Measurements from ENCODE around the gene EGFLAM.
"Not testable (repeated sequence)": the region's sequence is repeated elsewhere in the genome, so short reads cannot be mapped to it uniquely, and the experiment has no call there.

Gene EGFLAM

DNA sequence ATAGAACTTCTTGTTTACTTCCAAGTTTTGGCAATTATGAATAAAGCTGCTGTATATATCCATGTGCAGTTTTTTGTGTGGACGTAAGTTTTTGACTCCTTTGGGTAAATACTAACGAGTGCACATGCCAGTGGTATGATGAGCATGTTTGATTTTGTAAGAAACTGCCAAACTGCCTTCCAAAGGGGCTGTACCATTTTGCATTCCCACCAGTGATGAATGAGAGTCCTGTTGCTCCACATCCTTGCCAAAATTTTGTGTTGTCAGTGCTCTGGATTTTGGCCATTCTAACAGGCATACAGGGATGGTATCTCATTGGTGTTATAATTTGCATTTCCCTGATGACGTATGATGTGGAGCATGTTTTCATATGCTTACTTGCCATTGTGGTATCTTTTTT, 73.5 kb downstream of the EGFLAM start:
- DNase-seq, result no peak

GRCh38 chr5:38333181-38333580, 74.8 kb downstream of the EGFLAM start:
- DNase-seq, result not testable (repeated sequence)

DNA sequence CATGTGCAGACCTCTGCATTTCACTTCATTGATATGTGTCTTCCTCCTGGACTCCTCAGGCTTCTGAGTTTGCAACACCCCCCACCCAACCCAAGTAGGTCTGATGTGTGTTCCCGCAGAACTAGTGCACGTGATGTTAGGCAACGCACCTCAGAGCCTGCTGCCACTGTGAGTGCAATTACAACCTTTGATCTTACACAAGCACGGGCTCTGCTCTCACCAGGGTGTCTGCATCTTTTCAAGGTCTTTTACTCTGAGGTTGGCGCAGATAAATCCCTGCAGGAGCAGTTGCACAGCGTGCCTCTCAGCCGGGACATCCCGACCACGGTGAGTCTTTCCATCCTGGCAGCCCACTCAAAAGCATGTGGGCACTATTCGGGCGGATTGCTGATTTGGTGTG, 80.1 kb downstream of the EGFLAM start:
- no peak for DNase-seq

GRCh38 chr5:38339446-38339845, 81.1 kb downstream of the EGFLAM start:
- no peak for DNase-seq

DNA sequence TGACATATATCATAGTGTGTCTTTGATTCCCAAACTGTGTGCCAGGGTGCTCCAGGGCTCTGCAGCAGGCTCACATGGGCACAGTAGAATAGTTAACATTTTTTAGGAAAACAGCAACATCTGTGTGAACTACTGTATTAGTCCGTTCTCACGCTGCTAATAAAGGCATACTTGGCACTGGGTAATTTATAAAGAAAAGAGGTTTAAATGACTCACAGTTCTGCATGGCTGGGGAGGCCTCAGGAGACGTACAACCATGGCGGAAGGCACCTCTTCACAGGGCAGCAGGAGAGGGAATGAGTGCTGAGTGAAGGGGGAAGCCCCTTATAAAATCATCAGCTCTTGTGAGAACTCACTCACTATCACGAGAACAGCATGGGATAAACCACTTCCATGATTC, 82.7 kb downstream of the EGFLAM start:
- DNase-seq, result no peak

GRCh38 chr5:38341641-38342040, 83.3 kb downstream of the EGFLAM start:
- DNase-seq, result no peak

DNA sequence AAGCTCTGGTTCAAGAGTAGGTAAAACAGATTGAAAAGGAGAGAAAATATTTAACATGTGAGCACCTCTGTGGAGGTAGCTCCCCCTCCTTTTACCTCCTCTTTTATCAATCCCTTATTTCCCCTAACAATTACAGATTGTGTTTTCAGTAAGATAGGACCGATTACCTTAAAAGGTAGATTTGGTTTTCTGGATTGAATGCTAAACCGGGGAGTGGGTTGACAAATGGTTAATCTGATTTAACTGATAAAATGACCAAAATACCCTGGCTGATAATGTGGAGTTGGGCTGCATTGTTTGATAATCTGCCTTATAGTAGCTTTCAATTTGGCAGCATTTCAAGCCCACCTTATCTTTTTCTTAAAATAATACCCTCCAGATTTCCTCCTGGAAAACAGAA, 83.9 kb downstream of the EGFLAM start:
- no peak for DNase-seq

DNA sequence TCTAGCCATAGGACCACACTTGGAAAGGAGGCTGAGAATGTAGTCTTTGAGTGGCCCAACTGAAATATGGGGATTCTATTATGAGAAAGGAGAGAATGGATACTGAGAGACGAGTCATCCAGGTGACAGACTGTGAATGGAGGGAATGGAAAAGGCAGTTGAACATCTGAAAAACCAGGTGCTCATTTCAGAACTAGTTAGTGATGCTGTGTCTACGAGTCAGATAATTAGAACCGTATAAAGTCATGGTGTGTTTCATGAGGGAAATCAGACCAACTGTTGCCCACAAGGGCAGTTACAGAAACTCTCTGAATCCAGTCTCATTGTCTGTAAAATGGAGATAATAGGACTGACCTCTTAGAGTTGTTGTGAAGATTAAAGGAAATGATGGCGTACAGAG, 86.5 kb downstream of the EGFLAM start:
- no peak for DNase-seq

GRCh38 chr5:38346593-38346992, 88.2 kb downstream of the EGFLAM start:
- DNase-seq, result no peak

DNA sequence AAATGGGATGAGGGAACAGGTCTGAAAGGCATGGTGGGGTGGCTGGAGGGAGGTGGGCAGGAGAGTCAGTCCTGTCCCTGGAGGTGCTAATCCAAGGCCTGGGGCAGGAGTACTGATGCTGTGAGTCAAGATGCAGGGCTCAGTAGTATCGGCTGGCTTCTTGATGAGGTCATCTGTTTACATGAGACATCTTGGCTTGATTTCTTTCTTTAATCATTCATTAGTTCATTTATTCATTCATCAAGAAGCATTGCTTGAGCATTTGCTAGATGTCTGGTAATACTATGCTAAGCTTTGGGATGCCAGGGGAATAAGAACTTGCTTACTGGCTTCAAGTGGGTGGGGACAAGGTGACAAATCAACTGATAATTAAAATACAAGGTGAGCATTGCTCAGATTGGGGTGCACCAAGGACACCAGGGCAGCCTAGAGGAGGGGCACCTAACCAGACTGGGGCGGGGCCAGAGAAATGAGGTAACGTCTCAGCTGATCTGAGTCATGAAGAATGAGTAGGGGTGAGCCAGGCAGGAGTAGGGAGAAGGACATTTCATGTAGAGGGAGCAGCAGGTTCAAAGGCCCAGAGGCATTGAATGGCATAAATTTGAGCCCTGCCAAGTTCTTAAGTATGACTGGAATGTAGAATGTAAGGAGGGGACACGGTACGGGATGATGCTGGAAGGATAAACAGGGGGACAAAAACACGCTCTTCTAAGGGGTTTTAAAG, 88.8 kb downstream of the EGFLAM start:
- no peak for DNase-seq

- DNase-seq, result no peak
Measured at GRCh38 chr5:38347896-38348295, 89.5 kb downstream of the EGFLAM start.

DNA sequence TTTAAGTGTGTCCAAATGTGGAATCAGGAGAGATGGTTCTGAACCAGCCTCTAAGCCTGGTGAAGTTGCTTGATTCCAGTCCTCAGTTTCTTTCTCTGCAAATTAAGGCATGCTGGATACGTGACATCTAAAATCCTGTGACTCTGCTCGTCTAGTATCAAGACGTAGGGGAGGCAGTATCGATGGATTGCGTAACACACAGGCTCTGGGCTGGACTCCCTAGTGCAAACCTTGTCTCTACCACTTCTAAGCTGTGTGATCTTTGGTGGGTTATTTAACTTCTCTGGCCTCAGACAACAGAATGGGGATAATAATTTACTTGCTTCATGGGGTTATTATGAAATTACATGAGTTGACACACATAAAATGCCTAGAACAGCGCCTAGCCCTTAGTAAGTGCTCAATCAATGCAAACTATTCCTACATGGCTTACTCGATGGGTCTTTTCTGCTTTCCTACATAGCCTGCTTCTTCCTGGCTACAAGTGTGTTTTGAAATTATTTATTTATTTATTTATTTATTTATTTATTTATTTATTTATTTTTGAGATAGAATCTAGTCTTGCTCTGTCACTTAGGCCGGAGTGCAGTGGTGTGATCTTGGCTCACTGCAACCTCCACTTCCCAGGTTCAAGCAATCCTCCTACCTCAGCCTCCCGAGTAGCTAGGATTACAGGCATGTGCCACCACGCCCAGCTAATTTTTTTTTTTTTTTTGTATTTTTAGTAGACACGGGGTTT, 102.1 kb downstream of the EGFLAM start:
- DNase-seq, result no peak

DNA sequence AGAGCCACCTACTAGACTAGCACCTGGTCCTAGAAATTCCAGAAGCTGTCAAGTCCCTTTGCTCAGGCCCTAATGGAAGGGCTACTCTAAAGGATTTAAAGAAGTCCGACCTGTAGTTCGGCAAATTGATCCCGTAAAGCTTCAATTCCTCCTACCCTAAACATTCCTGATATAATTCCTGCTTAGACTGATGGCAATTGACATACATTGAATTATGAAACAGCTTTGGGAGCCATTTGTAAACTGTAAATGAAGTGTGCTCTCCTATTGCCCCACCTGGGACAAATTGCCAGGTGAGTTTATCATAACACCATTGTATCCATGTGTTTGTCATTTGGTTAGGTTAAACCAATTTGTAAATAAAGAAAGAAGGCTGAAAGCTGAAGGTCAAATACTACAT, 104.4 kb downstream of the EGFLAM start:
- no peak for DNase-seq

- no peak for DNase-seq
Measured at GRCh38 chr5:38364825-38365224, 106.5 kb downstream of the EGFLAM start.

DNA sequence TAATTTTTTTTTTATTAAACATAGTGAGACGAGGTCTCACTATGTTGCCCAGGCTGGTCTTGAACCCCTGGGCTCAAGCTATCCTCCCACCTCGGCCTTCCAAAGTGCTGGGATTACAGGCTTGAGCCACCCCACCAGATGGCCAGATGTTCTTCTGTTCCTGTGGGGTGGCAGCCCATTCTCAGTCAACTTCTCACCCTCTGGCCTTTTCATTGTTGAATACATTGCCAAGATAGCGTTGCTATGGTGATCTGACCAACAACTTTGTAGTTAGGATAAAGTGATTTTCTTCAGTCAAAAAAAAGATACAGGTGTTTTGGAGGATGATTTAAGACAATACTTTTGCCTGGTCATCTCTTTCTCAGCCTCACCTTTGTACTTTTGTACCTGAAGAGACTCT, 109.1 kb downstream of the EGFLAM start:
- no peak for DNase-seq

DNA sequence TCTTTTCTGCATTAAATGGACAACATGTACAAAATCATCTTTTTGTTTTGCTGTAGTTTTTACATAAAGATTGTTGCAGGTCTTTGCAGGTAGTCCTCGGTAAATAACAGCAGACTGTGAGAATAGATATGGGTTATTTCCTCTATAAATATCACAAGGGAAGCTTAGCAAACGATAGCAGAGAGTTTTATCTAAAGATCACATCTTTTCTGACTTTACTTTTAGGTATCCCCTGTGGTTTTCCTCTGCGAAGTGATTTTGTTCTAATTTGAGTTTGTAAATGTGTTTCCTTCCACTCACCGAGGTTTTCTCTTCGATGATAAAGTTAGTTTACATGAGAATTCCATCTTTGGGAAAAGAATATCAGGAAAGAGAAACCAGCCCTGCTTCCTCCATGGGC, 109.6 kb downstream of the EGFLAM start:
- DNase-seq, result no peak

DNA sequence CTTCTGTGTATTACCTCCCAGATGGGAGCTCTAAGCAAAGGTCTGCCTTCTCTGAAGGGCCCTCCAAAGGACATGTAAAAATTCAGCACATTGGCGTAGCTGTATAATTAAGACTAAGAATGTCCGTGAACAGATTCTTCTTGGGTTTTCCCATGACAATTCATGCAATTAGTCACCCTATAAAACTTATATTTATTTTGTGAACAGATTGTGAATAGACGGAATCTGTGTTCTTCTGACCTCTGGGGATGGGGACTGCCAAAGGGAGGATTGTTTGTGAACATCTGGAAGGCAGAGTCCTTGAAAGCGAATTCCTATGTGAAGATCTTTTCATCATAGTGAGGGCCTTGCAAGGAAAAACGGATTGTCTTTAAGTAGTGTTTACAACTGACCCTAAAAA, 111.3 kb downstream of the EGFLAM start:
- DNase-seq, result no peak

DNA sequence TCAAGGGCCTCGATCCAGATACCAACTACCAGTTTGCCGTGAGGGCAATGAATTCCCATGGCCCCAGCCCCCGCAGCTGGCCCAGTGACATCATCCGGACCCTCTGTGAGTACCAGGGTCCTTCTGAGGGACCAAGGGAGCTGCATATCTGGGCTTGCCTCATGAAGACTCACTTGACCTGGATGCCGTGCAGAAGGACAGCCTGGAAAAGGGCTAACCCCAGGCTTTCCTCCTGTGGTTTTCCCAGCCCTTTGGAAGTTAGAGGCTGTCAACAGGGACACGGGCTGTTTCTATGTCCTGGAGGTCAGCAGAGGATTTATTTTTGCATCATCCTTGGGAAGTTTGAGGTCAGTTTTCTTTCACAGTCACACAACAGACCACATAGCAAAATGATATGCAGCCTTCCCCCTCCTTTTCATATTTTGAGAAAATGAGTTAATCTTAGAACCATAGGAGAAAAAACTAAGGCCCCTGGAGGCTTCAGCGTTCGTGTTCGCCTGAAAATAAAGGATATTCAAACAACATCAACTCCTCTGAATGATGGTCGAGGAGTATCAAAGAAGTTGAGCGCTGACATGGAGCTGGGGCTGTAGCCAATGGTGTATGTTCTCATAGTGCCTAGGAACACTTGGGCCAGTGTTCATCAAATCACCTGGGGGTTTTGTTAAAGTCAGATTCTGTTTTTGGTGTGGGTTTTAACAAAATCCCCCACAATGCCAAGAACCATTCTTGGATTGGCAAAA, 112.2 kb downstream of the EGFLAM start:
- DNase-seq, result no peak

DNA sequence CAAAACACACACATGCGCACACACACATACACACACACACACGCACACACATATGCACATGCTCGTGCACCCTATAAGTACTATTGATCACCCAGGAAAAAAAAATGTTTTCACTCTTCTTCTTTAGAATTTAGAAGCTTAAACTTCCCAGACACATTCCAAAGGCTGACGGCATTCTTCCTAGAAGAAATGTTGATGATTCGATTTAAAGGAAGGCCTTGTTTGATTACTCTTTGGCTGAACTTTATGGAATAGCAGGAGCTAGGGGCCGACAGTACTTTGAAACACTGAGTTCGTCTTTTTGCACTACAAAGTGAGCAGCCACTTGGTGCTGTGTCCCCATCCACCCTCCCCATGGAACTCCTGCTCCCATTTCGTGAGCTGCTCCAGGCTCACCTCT, 113.2 kb downstream of the EGFLAM start:
- DNase-seq, result no peak

- DNase-seq, result no peak
Measured at GRCh38 chr5:38373743-38374142, 115.4 kb downstream of the EGFLAM start.

DNA sequence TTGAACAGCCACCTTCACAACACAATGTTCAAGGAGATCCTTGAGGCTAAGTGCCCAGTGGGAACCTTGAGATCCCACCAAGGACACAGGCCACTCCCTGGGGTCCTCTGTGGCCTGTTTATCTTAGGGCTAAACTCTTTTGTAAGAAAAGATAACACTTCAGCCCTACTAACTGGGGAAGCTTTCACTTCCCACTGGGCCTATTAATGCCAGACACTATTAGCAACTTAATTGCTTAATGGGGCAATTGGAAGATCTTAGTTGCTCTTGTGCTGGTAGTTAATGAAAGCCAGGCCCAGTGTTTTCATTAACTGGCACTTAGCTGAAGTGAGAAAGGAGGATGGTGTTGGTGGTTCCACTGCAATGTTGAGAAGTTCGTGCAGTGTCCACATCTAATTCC, 117.1 kb downstream of the EGFLAM start:
- no peak for DNase-seq

DNA sequence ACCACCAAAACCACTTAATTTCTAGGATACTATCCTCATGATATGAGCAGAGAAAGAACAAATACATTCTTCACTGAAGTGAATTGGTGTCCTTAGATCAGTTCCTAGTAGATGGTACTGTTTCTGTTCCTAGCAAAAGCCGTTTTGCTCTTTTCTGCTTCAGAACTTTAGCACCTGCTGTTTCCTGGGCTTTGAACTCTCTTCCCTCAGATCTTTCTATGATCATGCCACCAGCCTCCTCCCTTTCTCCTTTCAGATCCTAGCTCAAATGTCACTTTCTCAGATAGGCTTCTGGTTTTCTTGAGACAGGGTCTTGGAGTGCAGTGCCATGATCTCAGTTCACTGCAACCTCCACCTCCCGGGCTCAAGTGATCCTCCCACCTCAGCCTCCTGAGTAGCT, 118.0 kb downstream of the EGFLAM start:
- no peak for DNase-seq

DNA sequence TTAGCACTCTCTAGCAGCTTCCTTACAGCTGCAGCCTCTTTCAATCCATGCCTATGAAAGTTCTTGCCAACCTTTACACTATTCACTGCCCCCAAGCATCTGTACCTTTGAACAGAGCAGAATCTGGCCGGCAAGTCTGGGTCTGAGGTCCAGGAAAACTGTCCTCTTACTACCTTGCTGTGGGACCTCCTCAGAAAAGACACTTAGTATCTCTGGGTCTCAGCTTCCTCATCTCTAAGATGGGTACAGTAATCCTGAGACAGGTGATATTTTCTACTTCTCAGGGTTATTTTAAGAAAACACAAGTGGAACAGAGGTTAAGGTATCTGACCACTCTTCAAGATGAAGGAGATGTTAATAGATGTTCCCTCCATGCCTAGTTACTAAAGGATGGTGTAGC, 120.2 kb downstream of the EGFLAM start:
- DNase-seq, result no peak

DNA sequence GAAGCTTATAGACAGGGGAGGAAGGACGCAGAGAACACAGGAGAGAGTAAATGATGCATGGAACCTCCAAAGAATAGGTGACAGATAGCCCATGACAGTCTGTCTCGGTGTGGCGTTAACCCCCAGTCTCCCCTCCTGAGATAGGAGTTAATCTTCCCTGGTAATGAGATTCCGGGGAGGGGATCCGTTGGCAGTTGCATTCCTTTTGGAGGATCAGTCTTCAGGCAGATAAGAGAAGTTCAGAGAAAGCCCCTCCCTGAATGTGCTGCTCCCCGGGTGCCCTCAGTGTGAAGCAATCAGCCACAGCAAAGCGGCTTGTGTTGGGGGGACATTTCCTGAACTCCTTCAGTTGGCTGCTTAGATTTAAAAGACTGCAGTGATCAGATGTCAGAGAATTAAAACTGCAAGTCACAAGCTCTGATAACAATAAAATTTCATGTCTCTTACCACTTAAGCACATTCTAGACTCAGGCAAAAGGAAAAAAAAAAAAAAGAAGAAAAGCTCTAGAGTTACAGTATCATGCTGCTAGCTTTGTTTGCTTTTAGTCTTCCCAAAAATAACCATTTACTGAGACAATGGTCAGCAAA, 121.1 kb downstream of the EGFLAM start:
- DNase-seq, result no peak
